Loucy (cell line): Measurements from ENCODE around the gene KRTAP4-11.

ENCODE experiments used
- H2AFZ ChIP-seq: fragments of 200-600 bp; sonication (generic); 2 replicates; pipeline ENCODE4 v1.6.0; 2016; ENCODE audit warnings: antibody characterized with exemption, mild to moderate bottlenecking, low read length, moderate library complexity
- H3F3A ChIP-seq: fragments of 200-600 bp; 2 replicates; pipeline ENCODE4 v1.6.0; 2016; ENCODE audit warnings: antibody characterized with exemption, low read depth, mild to moderate bottlenecking
- H3K27me3 ChIP-seq: fragments of 200-600 bp; sonication (generic); 2 replicates; pipeline ENCODE4 v1.6.1; 2014; ENCODE audit warnings: low read length, mild to moderate bottlenecking; ENCODE audit not compliant: insufficient read depth, poor library complexity, severe bottlenecking
- H3K36me3 ChIP-seq: fragments of 200-600 bp; sonication (generic); 2 replicates; pipeline ENCODE4 v1.6.1; 2016; ENCODE audit warnings: low read length; ENCODE audit not compliant: insufficient read depth
- H3K4me1 ChIP-seq: fragments of 200-600 bp; sonication (generic); 2 replicates; pipeline ENCODE4 v1.5.1; 2014; ENCODE audit warnings: low read length, mild to moderate bottlenecking; ENCODE audit not compliant: insufficient read depth, poor library complexity, severe bottlenecking
- H3K4me2 ChIP-seq: fragments of 200-600 bp; sonication (generic); 2 replicates; pipeline ENCODE4 v1.6.0; 2014; ENCODE audit warnings: antibody characterized with exemption, low read length, low read depth, mild to moderate bottlenecking; ENCODE audit not compliant: poor library complexity, severe bottlenecking
- H3K4me3 ChIP-seq: fragments of 200-600 bp; sonication (generic); 2 replicates; pipeline ENCODE4 v1.5.1; 2014; ENCODE audit warnings: low read length, mild to moderate bottlenecking, mixed read lengths; ENCODE audit not compliant: poor library complexity, severe bottlenecking
- H3K79me2 ChIP-seq: fragments of 200-600 bp; sonication (generic); 2 replicates; pipeline ENCODE4 v1.6.1; 2014; ENCODE audit warnings: low read length; ENCODE audit not compliant: insufficient read depth
- H3K9ac ChIP-seq: fragments of 200-600 bp; sonication (generic); 2 replicates; pipeline ENCODE4 v1.6.0; 2014; ENCODE audit warnings: mild to moderate bottlenecking, low read depth, low read length, moderate library complexity; ENCODE audit not compliant: poor library complexity, severe bottlenecking
- H3K9me2 ChIP-seq: fragments of 200-600 bp; sonication (generic); replicated peaks from 2 replicates; pipeline ENCODE4 v1.6.1; 2016; ENCODE audit warnings: low read depth, low read length, mixed read lengths
- H3K9me3 ChIP-seq: fragments of 200-600 bp; sonication (generic); 2 replicates; pipeline ENCODE4 v1.6.1; 2014; ENCODE audit warnings: mild to moderate bottlenecking, antibody characterized with exemption, low read length, low read depth; ENCODE audit not compliant: insufficient read depth
- H4K20me1 ChIP-seq: fragments of 200-600 bp; sonication (generic); 2 replicates; pipeline ENCODE4 v1.6.0; 2014; ENCODE audit warnings: antibody characterized with exemption, low read length, mild to moderate bottlenecking; ENCODE audit not compliant: insufficient read depth, poor library complexity, severe bottlenecking
- CTCF ChIP-seq: fragments of 200-600 bp; sonication (generic); conservative IDR thresholded peaks from 2 replicates; pipeline ENCODE4 v1.5.1; 2014; ENCODE audit warnings: mild to moderate bottlenecking, antibody characterized with exemption, low read length
- EZH2phosphoT487 ChIP-seq: fragments of 200-600 bp; IDR thresholded peaks from 2 replicates; pipeline ENCODE4 v1.6.1; 2018; ENCODE audit warnings: antibody characterized with exemption, mild to moderate bottlenecking, moderate library complexity, borderline replicate concordance

KRTAP4-11 gene

DNA sequence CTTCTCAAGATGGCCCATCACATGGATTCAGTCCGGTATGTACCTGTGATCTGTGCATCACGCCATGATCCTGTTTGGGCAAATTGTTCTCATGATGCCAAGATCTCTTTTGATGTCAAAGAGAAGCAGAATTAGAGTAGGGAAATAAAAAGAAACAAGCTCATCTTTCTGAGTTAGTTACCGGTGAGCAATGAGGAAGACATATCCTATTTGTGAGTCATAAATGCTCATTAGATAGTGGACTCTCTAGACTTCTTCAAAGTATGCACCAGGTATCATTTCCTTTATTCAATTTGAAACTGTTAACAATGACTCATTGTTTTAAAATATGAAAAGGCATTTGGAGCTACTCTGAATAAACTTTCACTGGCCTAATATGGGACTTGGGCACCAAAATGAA is 13.8 kb upstream of the KRTAP4-11 start:
- H3K4me2 ChIP-seq: no peak overlapping the region
- H2AFZ ChIP-seq: no peak overlapping the region
- no peaks in the 10 kb centered on the region for H3K79me2 ChIP-seq

GRCh38 chr17:41127371-41127770 is 9.2 kb upstream of the KRTAP4-11 start:
- H3K4me3 ChIP-seq: no peak overlapping the region
- H3K4me1 ChIP-seq: peaks cover 38% of the 10 kb centered on the region
- no peaks in the 10 kb centered on the region for H3K9me3 ChIP-seq
- H3K79me2 ChIP-seq: no peaks in the 10 kb centered on the region
- TF ChIP-seq EZH2phosphoT487 (no peak), CTCF (no peak)
- no peaks in the 10 kb centered on the region; the same call in 1 of the 2 replicates for H3F3A ChIP-seq
- H3K36me3 ChIP-seq: no peaks in the 10 kb centered on the region
- no peaks in the 10 kb centered on the region for H3K9me2 ChIP-seq
- no peak overlapping the region for H3K9ac ChIP-seq
- H3K27me3 ChIP-seq: no peaks in the 10 kb centered on the region
- H3K4me2 ChIP-seq: no peak overlapping the region
- no peak overlapping the region for H2AFZ ChIP-seq
- H4K20me1 ChIP-seq: no peaks in the 10 kb centered on the region

More for the DNA sequence above, 13.8 kb upstream of the KRTAP4-11 start:
- Histone ChIP-seq H3K9me2 (no peaks in the 10 kb centered on the region), H3K4me1 (peaks cover 18% of the 10 kb centered on the region), H3K9ac (no peak overlapping the region), H3K27me3 (no peaks in the 10 kb centered on the region), H4K20me1 (no peaks in the 10 kb centered on the region), H3F3A (no peaks in the 10 kb centered on the region), H3K9me3 (no peaks in the 10 kb centered on the region), H3K4me3 (no peak overlapping the region), H3K36me3 (no peaks in the 10 kb centered on the region)
- TF ChIP-seq CTCF (no peak), EZH2phosphoT487 (no peak)

DNA sequence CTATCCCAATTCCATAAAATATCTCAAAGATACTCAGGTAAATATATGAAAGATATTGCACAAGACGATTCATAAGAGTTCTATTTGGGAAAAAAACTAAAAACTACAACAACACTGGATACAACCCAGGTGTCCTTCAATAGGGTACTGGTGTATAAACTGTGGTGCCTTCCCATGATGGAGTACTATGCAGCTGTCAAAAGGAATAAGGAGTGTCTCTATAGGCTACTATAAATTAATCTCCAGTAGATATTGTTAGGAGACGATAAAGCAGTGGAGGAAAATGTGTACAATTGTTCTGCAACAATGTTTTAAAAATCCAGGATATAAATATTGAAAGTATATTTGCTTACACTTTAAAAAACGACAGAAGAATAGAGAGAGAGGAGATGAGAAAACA is 8.2 kb upstream of the KRTAP4-11 start:
- no peaks in the 10 kb centered on the region; the same call in 1 of the 2 replicates for H3F3A ChIP-seq
- no peaks in the 10 kb centered on the region for H3K9me3 ChIP-seq
- no peak overlapping the region for H3K4me3 ChIP-seq

More for the DNA sequence above, 8.2 kb upstream of the KRTAP4-11 start:
- H3K9ac ChIP-seq: no peak overlapping the region
- TF ChIP-seq CTCF: no peak
- TF ChIP-seq EZH2phosphoT487: no peak
- H3K9me2 ChIP-seq: no peaks in the 10 kb centered on the region
- peaks cover 34% of the 10 kb centered on the region for H3K4me1 ChIP-seq
- no peaks in the 10 kb centered on the region for H3K36me3 ChIP-seq
- no peak overlapping the region for H2AFZ ChIP-seq
- peak overlapping the region; percentile 56 for H3K4me2 ChIP-seq
- H4K20me1 ChIP-seq: no peaks in the 10 kb centered on the region
- H3K27me3 ChIP-seq: no peaks in the 10 kb centered on the region
- H3K79me2 ChIP-seq: no peaks in the 10 kb centered on the region
